Natural killer cell treated with Interleukin-12 subunit alpha and Interleukin-12 subunit beta and Interleukin-15 and Interleukin-18, amount 100 ng/mL, for 72 hours (primary cell): ENCODE results near the gene LRRC59. TPM values are rescaled to one million over a fixed set of nuclear protein-coding genes. Genes with fewer than 3 reads are reported as not detected.

ENCODE experiments used
- ATAC-seq, 2 donors: fragments of 150-1000 bp; cut with Tn5 transposase in 1 of 2; sonication (Bioruptor Pico), chemical (Tn5 transposase) in 1 of 2; 2 replicates each; pipeline ENCODE4 v1.10.0; 2021
- DNase-seq: peaks from one replicate; pipeline ENCODE4 v3.0.0; 2022; ENCODE audit warnings: low spot score
- H3K27ac Mint-ChIP-seq, 2 donors: 1 replicate in 1 of 2; 2 replicates in 1 of 2; pipeline ENCODE4 v1.8.0; 2022; ENCODE audit warnings: mixed read lengths in 2 of 2, mild to moderate bottlenecking in 1 of 2, moderate library complexity in 1 of 2
- H3K27me3 Mint-ChIP-seq, 2 donors: 1 replicate in 1 of 2; 2 replicates in 1 of 2; pipeline ENCODE4 v1.8.0; 2022; ENCODE audit warnings: mixed read lengths in 2 of 2
- H3K36me3 Mint-ChIP-seq: one replicate; pipeline ENCODE4 v1.8.0; 2022; ENCODE audit warnings: mixed read lengths
- H3K4me1 Mint-ChIP-seq, 2 donors: 1 replicate in 1 of 2; 2 replicates in 1 of 2; pipeline ENCODE4 v1.8.0; 2022; ENCODE audit warnings: low read depth in 2 of 2, mixed read lengths in 2 of 2, mild to moderate bottlenecking in 1 of 2
- H3K4me3 Mint-ChIP-seq: one replicate; pipeline ENCODE4 v1.8.0; 2022; ENCODE audit warnings: mixed read lengths
- H3K9me3 Mint-ChIP-seq: 2 replicates; pipeline ENCODE4 v1.8.0; 2022; ENCODE audit warnings: mixed read lengths
- total RNA-seq, 2 donors: library from RNA; stranded (reverse); gene quantifications; one replicate each; pipeline ENCODE4 v1.2.3, GENCODE V29; 2022

Gene LRRC59
- total RNA-seq, 2 donors from 2014 or later, result 90.8 to 138 TPM

DNA sequence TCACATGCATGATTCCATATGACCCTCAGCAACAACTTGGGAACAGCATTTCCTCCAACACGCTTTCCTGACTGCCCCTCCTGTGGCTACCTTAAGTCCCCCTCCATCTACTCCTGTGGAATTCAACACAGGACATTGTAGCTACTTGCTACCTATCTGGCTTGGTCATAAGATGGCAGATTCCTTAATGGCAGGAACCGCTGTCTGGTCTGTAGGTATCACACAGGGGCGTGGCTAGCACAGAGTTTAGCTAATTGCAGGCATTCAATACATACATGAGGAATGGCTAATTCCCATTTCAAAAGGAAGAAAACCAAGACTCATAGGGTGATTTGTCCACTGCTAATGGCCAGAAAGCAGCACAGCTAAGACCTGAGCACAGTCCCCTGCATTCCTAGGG is 8.6 kb downstream of the LRRC59 start:
- no peaks in the 10 kb centered on the region for H3K9me3 Mint-ChIP-seq
- H3K4me1 Mint-ChIP-seq, result peaks cover 15 to 24% of the 10 kb centered on the region in 2 donors
- H3K36me3 Mint-ChIP-seq, result peaks cover 49% of the 10 kb centered on the region
- ATAC-seq (no peak), DNase-seq (no peak)
- no peak overlapping the region for H3K4me3 Mint-ChIP-seq
- H3K27me3 Mint-ChIP-seq, result no peaks in the 10 kb centered on the region
- H3K27ac Mint-ChIP-seq, result no peak overlapping the region

GRCh38 chr17:50386510-50386909 is 10.8 kb downstream of the LRRC59 start:
- no peak for ATAC-seq
- no peaks in the 10 kb centered on the region for H3K27me3 Mint-ChIP-seq
- H3K4me1 Mint-ChIP-seq, result peaks cover 6 to 17% of the 10 kb centered on the region in 2 donors
- H3K9me3 Mint-ChIP-seq, result no peaks in the 10 kb centered on the region
- peaks cover 38% of the 10 kb centered on the region for H3K36me3 Mint-ChIP-seq
- no peak for DNase-seq
- no peak overlapping the region for H3K4me3 Mint-ChIP-seq
- peak overlapping the region in 1 of 2 donors; percentile 34 for H3K27ac Mint-ChIP-seq

- H3K4me3 Mint-ChIP-seq, result no peak overlapping the region
- H3K4me1 Mint-ChIP-seq, result peaks cover 6 to 12% of the 10 kb centered on the region in 2 donors
- ATAC-seq, result no peak
- no peaks in the 10 kb centered on the region for H3K9me3 Mint-ChIP-seq
- H3K27me3 Mint-ChIP-seq, result no peaks in the 10 kb centered on the region
- DNase-seq, result no peak
- H3K27ac Mint-ChIP-seq, result no peak overlapping the region
- peaks cover 27% of the 10 kb centered on the region for H3K36me3 Mint-ChIP-seq
Measured at GRCh38 chr17:50382931-50383330, 14.4 kb downstream of the LRRC59 start.

- Mint-ChIP-seq H3K36me3 (peaks cover 17% of the 10 kb centered on the region), H3K27me3 (no peaks in the 10 kb centered on the region), H3K9me3 (no peaks in the 10 kb centered on the region), H3K27ac (no peak overlapping the region), H3K4me3 (no peak overlapping the region), H3K4me1 (peaks cover under 1 to 3% of the 10 kb centered on the region in 2 donors)
- ATAC-seq, result no peak
- no peak for DNase-seq
Measured at GRCh38 chr17:50381920-50382319, 15.4 kb downstream of the LRRC59 start.

DNA sequence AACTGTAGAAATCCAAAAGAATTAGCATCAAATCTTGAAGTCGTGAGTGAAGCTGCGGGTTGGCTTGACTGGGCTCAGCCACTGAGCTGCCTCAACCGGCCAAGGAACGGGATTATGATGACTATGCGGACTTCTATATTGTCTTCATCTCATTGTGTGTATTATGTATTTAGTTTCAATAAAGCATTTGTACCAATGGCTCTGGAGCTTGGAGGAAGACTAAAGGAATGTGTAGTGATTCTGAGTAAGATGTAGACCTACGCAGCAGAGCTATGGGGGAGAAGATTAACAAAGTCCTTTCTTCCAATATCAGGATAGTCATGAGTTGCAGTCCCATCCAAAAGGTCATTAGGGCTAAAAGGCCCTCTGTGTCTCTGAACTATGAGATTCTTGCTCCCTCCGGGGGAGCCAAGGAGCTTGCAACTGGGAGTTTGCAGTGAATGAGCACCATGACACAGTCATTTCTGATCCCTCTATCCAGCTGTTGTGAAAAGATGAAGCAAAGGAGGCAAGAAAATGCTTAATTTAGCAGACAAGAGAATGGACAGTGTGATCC is 16.0 kb downstream of the LRRC59 start:
- H3K36me3 Mint-ChIP-seq, result peaks cover 11% of the 10 kb centered on the region
- no peak for DNase-seq
- no peaks in the 10 kb centered on the region for H3K27me3 Mint-ChIP-seq
- no peak overlapping the region for H3K4me3 Mint-ChIP-seq
- peaks cover 0 to 3% of the 10 kb centered on the region in 2 donors for H3K4me1 Mint-ChIP-seq
- ATAC-seq, result no peak
- H3K27ac Mint-ChIP-seq, result no peak overlapping the region
- H3K9me3 Mint-ChIP-seq, result no peaks in the 10 kb centered on the region

DNA sequence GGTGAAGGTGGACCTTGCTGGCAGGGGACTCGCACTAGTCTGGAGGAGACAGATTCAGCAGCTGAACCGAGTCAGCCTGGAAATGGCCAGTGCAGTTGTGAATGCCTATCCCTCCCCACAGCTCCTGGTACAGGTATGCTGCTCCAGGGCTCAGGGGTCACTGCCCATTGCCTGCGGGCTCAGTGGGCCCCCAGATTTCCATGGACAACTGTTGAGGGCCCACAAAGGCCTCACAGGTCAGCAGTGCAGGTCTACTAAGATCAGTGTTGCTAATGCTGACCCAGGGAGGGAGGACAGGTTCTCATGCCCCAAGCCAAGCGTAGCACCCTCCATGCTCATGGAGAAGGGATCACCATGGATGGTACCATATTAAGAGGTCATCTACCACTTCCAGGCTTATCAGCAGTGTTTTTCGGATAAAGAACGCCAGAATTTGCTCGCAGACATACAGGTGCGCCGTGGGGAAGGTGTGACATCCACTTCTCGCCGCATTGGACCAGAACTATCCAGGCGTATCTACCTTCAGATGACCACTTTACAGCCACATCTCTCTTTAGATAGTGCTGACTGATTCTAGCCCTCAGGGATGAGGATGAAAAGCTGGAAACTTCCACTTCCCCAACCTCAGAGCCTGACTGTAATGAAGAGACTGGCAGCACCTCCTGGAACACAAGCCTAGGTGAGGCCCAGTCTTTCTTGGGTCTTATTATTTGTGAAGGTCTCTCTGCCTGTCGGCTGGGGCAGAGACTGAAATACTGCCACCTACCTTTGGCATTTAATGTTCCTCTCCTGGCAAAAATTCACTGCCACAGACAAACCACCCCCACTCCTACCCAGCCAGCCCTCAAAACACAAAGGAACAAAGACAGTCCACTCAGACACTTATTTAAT is 16.7 kb downstream of the LRRC59 start:
- DNase-seq, result no peak
- peaks cover 9% of the 10 kb centered on the region for H3K36me3 Mint-ChIP-seq
- H3K27ac Mint-ChIP-seq, result no peak overlapping the region
- peak in 1 of 2 donors; percentile 9 for ATAC-seq
- no peak overlapping the region for H3K4me3 Mint-ChIP-seq
- no peaks in the 10 kb centered on the region for H3K27me3 Mint-ChIP-seq
- H3K4me1 Mint-ChIP-seq, result peaks cover 0 to 3% of the 10 kb centered on the region in 2 donors
- H3K9me3 Mint-ChIP-seq, result no peaks in the 10 kb centered on the region

DNA sequence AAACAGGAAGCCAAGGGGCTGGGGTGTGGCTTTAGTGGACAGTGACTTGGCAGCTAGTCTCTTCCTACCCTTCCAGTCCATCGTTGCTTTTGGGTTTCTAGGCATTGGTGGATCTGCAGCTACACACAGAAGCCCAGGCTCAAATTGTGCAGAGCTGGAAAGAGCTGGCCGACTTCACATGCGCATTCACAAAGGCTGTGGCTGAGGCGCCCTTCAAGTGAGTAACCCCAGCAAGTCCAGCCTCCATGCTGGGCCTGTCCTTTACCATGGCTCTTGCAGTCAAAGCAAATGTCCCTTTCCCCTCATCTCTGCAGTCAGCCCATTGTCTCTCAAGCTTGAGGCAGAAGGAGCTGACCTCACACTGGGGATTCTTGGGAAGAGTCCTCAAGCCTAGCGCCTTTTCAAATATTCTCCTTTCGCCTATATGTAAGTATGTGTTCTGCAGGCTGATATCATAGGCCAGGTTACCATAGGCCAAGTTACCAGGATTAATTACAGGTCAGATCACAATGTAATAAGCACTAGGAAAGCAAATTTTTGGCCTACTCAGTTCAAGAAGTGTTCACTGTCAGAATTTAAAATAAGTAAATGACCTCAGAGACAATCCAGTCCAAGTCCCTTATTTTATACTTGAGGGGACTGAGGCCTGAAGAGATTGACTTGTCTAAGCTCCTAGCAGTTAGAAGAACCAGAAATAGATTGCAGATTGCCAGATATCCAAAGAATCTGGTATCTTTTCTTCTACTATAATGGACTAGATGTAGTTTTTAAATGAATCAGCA is 17.8 kb downstream of the LRRC59 start:
- H3K36me3 Mint-ChIP-seq, result no peaks in the 10 kb centered on the region

GRCh38 chr17:50375858-50376538 is 21.3 kb downstream of the LRRC59 start:
- Mint-ChIP-seq H3K27me3 (no peaks in the 10 kb centered on the region), H3K4me1 (peaks cover 19 to 23% of the 10 kb centered on the region in 2 donors), H3K9me3 (no peaks in the 10 kb centered on the region), H3K27ac (no peak overlapping the region), H3K36me3 (peaks cover 16% of the 10 kb centered on the region), H3K4me3 (no peak overlapping the region)
- DNase-seq, result no peak
- ATAC-seq, result no peak

More for the DNA sequence above, 17.8 kb downstream of the LRRC59 start:
- Mint-ChIP-seq H3K27ac (no peak overlapping the region), H3K4me1 (no peaks in the 10 kb centered on the region), H3K27me3 (no peaks in the 10 kb centered on the region), H3K4me3 (no peak overlapping the region), H3K9me3 (no peaks in the 10 kb centered on the region)
- DNase-seq (no peak), ATAC-seq (no peak)

DNA sequence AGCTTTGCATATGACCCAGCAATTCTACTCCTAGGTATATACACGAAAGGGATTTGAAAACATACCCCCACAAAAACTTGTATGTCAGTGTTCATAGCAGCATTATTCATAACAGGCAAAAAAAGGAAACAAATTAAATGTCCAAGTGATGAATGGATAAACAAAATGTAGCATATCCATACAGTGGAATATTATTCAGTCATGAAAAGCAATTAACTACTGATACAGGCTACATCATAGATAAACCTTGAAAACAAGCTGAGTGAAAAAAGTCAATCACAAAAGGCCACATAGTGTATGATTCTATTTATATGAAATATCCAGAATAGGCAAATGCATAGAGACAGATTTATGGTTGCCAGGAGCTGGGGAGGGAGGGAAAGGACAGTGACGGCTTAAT is 23.6 kb downstream of the LRRC59 start:
- H3K27ac Mint-ChIP-seq, result peak overlapping the region; percentile 98
- H3K4me1 Mint-ChIP-seq, result peaks cover 23 to 25% of the 10 kb centered on the region in 2 donors
- ATAC-seq (no peak), DNase-seq (no peak)
- peak overlapping the region; percentile 98 for H3K4me3 Mint-ChIP-seq
- peaks cover 16% of the 10 kb centered on the region for H3K36me3 Mint-ChIP-seq
- H3K27me3 Mint-ChIP-seq, result no peaks in the 10 kb centered on the region
- H3K9me3 Mint-ChIP-seq, result no peaks in the 10 kb centered on the region

DNA sequence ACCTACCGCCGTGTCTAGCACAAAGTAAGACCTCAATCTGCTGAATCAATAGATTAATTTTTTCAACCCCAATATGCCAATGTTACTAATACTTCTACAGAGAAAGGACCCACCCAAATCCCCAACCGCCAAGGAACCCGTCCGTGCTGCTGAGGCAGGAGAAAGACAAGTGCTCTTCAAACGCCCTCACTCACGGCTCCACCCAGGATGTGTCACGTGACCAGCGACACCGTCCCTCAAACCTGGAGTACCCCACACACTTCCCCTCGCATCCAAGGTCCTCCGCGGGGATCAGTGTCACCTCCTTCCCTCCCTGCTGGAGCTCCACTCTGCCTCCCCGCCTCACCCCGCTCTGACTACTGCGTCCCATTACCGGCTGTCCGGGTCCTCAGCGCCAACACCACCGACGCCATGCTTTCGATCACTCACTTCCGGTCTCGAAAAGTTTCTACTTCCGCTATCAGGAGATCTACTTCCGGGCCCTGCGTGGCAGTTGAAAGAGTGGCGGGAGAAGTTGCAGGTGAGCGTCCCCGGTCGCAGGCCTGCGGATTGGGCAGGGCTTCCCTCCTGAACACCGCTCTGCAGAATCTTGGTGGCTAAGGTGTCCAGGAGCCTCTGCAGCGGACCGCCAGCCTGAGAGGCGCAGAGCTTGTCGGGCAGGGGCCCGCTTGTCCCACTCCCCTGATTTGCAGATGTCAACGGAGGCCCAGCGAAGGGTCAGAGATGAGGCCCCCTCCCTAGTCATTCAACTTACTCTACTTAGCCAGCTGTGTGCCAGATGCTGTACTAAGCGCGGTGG is 24.4 kb downstream of the LRRC59 start, which contains the start of the genes EME1 and MRPL27:
Gene EME1, plus strand, starts transcription at position 472 of the 799 bp plus-strand sequence. CDS start 1,980 bp downstream, outside the sequence.
Gene MRPL27, minus strand, starts transcription at position 427 of the 799 bp plus-strand sequence. Its CDS starts 14 bp downstream, at position 413.
- Mint-ChIP-seq H3K9me3 (no peaks in the 10 kb centered on the region), H3K27ac (peak within 1 kb of the TSS; percentile 98), H3K36me3 (peaks cover 16% of the 10 kb centered on the region), H3K4me1 (peaks cover 23 to 25% of the 10 kb centered on the region in 2 donors), H3K4me3 (peak within 1 kb of the TSS; percentile 98), H3K27me3 (no peaks in the 10 kb centered on the region)
- DNase-seq (peak; percentile 88), ATAC-seq (peak; percentile 92 to 95)

- Mint-ChIP-seq H3K4me3 (peak overlapping the region; percentile 98), H3K27me3 (no peaks in the 10 kb centered on the region), H3K27ac (peak overlapping the region; percentile 98), H3K36me3 (peaks cover 20% of the 10 kb centered on the region), H3K9me3 (no peaks in the 10 kb centered on the region), H3K4me1 (peaks cover 23 to 28% of the 10 kb centered on the region in 2 donors)
- DNase-seq (no peak), ATAC-seq (no peak)
Measured at GRCh38 chr17:50372222-50372757, 25.0 kb downstream of the LRRC59 start.

DNA sequence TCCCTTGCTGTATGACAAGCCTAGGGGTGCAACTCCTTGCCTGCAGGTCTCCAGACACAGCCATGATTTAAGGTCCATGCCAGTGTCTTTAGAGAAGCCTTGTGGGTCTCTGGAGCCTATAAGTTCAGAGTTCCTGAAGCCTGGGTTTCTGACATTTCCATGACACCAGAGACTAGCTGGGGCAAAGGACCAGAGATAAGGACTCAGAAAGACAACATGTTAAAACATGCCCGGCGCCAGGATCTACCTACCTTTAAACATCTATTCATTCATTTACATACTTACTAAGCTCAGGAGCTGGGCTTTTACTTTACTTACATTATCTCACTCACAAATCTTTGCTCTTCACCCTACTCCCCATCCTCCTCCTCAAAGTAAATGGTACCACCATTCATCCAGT is 25.8 kb downstream of the LRRC59 start:
- H3K4me1 Mint-ChIP-seq, result peaks cover 23 to 28% of the 10 kb centered on the region in 2 donors
- no peaks in the 10 kb centered on the region for H3K27me3 Mint-ChIP-seq
- H3K4me3 Mint-ChIP-seq, result peak overlapping the region; percentile 98
- DNase-seq (no peak), ATAC-seq (no peak)
- H3K36me3 Mint-ChIP-seq, result peaks cover 20% of the 10 kb centered on the region
- peak overlapping the region; percentile 98 for H3K27ac Mint-ChIP-seq
- no peaks in the 10 kb centered on the region for H3K9me3 Mint-ChIP-seq
